GM12892 (cell line): ENCODE results near the gene VSIG10L2.

Experiments used
- POLR2A ChIP-seq: IDR thresholded peaks from 2 replicates; pipeline ENCODE4 v1.6.1; 2011; ENCODE audit warnings: low read depth, low read length, control low read depth
- POLR2AphosphoS5 ChIP-seq: IDR thresholded peaks from 2 replicates; pipeline ENCODE4 v1.6.1; 2011; ENCODE audit warnings: low read depth, low read length, control low read depth
- TAF1 ChIP-seq: IDR thresholded peaks from 2 replicates; pipeline ENCODE4 v1.6.1; 2011; ENCODE audit warnings: low read depth, mild to moderate bottlenecking, control low read depth, low read length, borderline replicate concordance

- no peak for TF ChIP-seq POLR2A
- no peak for TF ChIP-seq POLR2AphosphoS5
- no peak for TF ChIP-seq TAF1
Measured at GRCh38 chr11:125994509-125994908, 48.7 kb downstream of the VSIG10L2 start.
